H1 (cell line): ENCODE data around the gene SYN1. TPM values are rescaled to one million over a fixed set of nuclear protein-coding genes. Genes with fewer than 3 reads are reported as not detected.

Experiments
- CTCF ChIA-PET: fragments of 300-600 bp; sonication (Branson Sonifier 250); formaldehyde crosslinking; loops from one replicate; lab custom pipeline; 2021; ENCODE audit not compliant: partially characterized antibody; lab: Charles Lee
- POLR2A ChIA-PET: fragments of 300-600 bp; sonication (Branson Sonifier 250); formaldehyde crosslinking; loops from one replicate; lab custom pipeline; 2021; ENCODE audit warnings: inconsistent platforms; ENCODE audit not compliant: partially characterized antibody; lab: Charles Lee
- DNase-seq, 2 experiments: peaks; one replicate each; pipeline versions ENCODE4 v3.0.0 to v3.0.0-alpha.2; 2010 to 2022; ENCODE audit warnings: low spot score in 2 of 2, low read depth in 1 of 2, mixed read lengths in 1 of 2
- FAIRE-seq: peaks from 2 replicates; lab custom pipeline; 2011; peaks lifted over from hg19 to GRCh38; lab: Jason Lieb, UNC
- H2AFZ ChIP-seq: 2 replicates; pipeline ENCODE4 v1.8.1; 2012; ENCODE audit warnings: low read length, inconsistent platforms
- H2AK5ac ChIP-seq: 2 replicates; pipeline ENCODE4 v1.6.1; 2013; ENCODE audit warnings: low read depth, low read length
- H2BK120ac ChIP-seq: replicated peaks from 2 replicates; pipeline ENCODE3; 2013; ENCODE audit warnings: low read depth, low read length, inconsistent platforms
- H2BK12ac ChIP-seq: 2 replicates; pipeline ENCODE4 v1.6.1; 2013; ENCODE audit warnings: low read depth, low read length
- H2BK15ac ChIP-seq: 2 replicates; pipeline ENCODE4 v1.6.1; 2013; ENCODE audit warnings: low read length
- H2BK20ac ChIP-seq: 2 replicates; pipeline ENCODE4 v1.6.1; 2013; ENCODE audit warnings: low read length
- H2BK5ac ChIP-seq: 2 replicates; pipeline ENCODE4 v1.6.1; 2013; ENCODE audit warnings: low read depth, low read length
- H3K14ac ChIP-seq: 2 replicates; pipeline ENCODE4 v1.6.1; 2013; ENCODE audit warnings: inconsistent platforms; ENCODE audit not compliant: insufficient read length
- H3K18ac ChIP-seq: 2 replicates; pipeline ENCODE4 v1.6.1; 2013; ENCODE audit warnings: low read length; ENCODE audit errors: extremely low read depth
- H3K23ac ChIP-seq: 2 replicates; pipeline ENCODE4 v1.6.1; 2013; ENCODE audit warnings: inconsistent platforms; ENCODE audit not compliant: insufficient read length
- H3K23me2 ChIP-seq: 2 replicates; pipeline ENCODE4 v1.6.1; 2013; ENCODE audit warnings: low read depth, low read length
- H3K27ac ChIP-seq: 2 replicates; pipeline ENCODE4 v1.6.1; 2011; ENCODE audit warnings: low read depth, low read length, inconsistent platforms
- H3K27me3 ChIP-seq, 4 experiments: replicated peaks in 1 of 4; 1 replicate in 1 of 4; 2 replicates in 3 of 4; pipeline versions ENCODE4 v1.6.1 to v1.8.1; 2011 to 2013; ENCODE audit warnings: low read length in 3 of 4, mild to moderate bottlenecking in 3 of 4, inconsistent platforms in 2 of 4, mixed read lengths in 2 of 4, moderate library complexity in 1 of 4; ENCODE audit not compliant: control insufficient read depth in 3 of 4, insufficient read depth in 3 of 4; ENCODE audit errors: extremely low read depth in 1 of 4
- H3K36me3 ChIP-seq, 4 experiments: 2 replicates each; pipeline versions ENCODE4 v1.6.1 to v1.8.1; 2011 to 2013; ENCODE audit warnings: mild to moderate bottlenecking in 4 of 4, low read length in 3 of 4, moderate library complexity in 2 of 4, control low read depth in 1 of 4, inconsistent platforms in 1 of 4; ENCODE audit not compliant: insufficient read depth in 4 of 4, control insufficient read depth in 2 of 4
- H3K4ac ChIP-seq: replicated peaks from 2 replicates; pipeline ENCODE3; 2013; ENCODE audit warnings: low read length, low read depth, mixed read lengths, inconsistent platforms; ENCODE audit not compliant: insufficient read length
- H3K4me1 ChIP-seq, 4 experiments: replicated peaks in 1 of 4; 1 replicate in 1 of 4; 2 replicates in 3 of 4; pipeline versions ENCODE4 v1.6.1 to v1.8.1; 2011 to 2013; ENCODE audit warnings: low read length in 3 of 4, inconsistent platforms in 2 of 4, mixed read lengths in 1 of 4; ENCODE audit not compliant: insufficient read depth in 4 of 4, control insufficient read depth in 3 of 4
- H3K4me2 ChIP-seq, 2 experiments: 2 replicates each; pipeline versions ENCODE4 v1.6.1 to v1.8.1; 2011 to 2013; ENCODE audit warnings: low read depth in 2 of 2, low read length in 2 of 2, control low read depth in 1 of 2, inconsistent platforms in 1 of 2, mild to moderate bottlenecking in 1 of 2; ENCODE audit not compliant: insufficient read depth in 1 of 2
- H3K4me3 ChIP-seq, 4 experiments: fragments of 200-600, 300-600 bp in 1 of 4; sonication (generic), shearing (Covaris generic), sonication (Bioruptor Twin) in 1 of 4; 2 replicates each; pipeline versions ENCODE4 v1.5.1 to v1.8.1; 2011 to 2016; ENCODE audit warnings: low read length in 4 of 4, low read depth in 3 of 4, control low read depth in 2 of 4, inconsistent platforms in 2 of 4, mild to moderate bottlenecking in 2 of 4, mixed read lengths in 1 of 4, moderate library complexity in 1 of 4; ENCODE audit not compliant: insufficient read depth in 2 of 4; ENCODE audit errors: extremely low read depth in 1 of 4
- H3K56ac ChIP-seq: replicated peaks from 2 replicates; pipeline ENCODE3; 2013; ENCODE audit warnings: low read depth, mild to moderate bottlenecking, mixed read lengths, low read length, inconsistent platforms; ENCODE audit not compliant: insufficient read length
- H3K79me1 ChIP-seq: 2 replicates; pipeline ENCODE4 v1.6.1; 2013; ENCODE audit warnings: low read depth, low read length, control low read depth
- H3K79me2 ChIP-seq, 2 experiments: 2 replicates each; pipeline versions ENCODE4 v1.6.1 to v1.8.1; 2012 to 2013; ENCODE audit warnings: low read length in 2 of 2, mild to moderate bottlenecking in 2 of 2, inconsistent platforms in 1 of 2; ENCODE audit not compliant: insufficient read depth in 2 of 2, control insufficient read depth in 1 of 2
- H3K9ac ChIP-seq, 4 experiments: replicated peaks in 1 of 4; 1 replicate in 1 of 4; 2 replicates in 3 of 4; pipeline versions ENCODE4 v1.6.1 to v1.8.1; 2011 to 2013; ENCODE audit warnings: low read depth in 3 of 4, low read length in 3 of 4, control low read depth in 2 of 4, mild to moderate bottlenecking in 2 of 4, moderate library complexity in 2 of 4, inconsistent platforms in 1 of 4; ENCODE audit errors: extremely low read depth in 1 of 4
- H3K9me3 ChIP-seq, 2 experiments: 2 replicates each; pipeline versions ENCODE4 v1.6.1 to v1.8.1; 2012 to 2013; ENCODE audit warnings: mild to moderate bottlenecking in 2 of 2, moderate library complexity in 2 of 2, control low read depth in 1 of 2, inconsistent platforms in 1 of 2, low read depth in 1 of 2, low read length in 1 of 2, mixed read lengths in 1 of 2; ENCODE audit not compliant: insufficient read depth in 2 of 2
- H4K20me1 ChIP-seq, 2 experiments: replicated peaks in 1 of 2; 2 replicates each; pipeline versions ENCODE3 to v1.8.1; 2011 to 2013; ENCODE audit warnings: inconsistent platforms in 2 of 2, low read length in 2 of 2, mild to moderate bottlenecking in 1 of 2; ENCODE audit not compliant: insufficient read depth in 2 of 2, control insufficient read depth in 1 of 2
- H4K5ac ChIP-seq: 2 replicates; pipeline ENCODE4 v1.6.1; 2013; ENCODE audit warnings: low read length, low read depth, mixed read lengths, inconsistent platforms; ENCODE audit not compliant: insufficient read length
- H4K8ac ChIP-seq: 2 replicates; pipeline ENCODE4 v1.8.0; 2013; ENCODE audit warnings: mild to moderate bottlenecking, moderate library complexity, low read length, inconsistent platforms; ENCODE audit not compliant: insufficient read depth; ENCODE audit errors: extremely low read depth
- H4K91ac ChIP-seq: replicated peaks from 2 replicates; pipeline ENCODE3; 2013; ENCODE audit warnings: low read length, mixed read lengths, inconsistent platforms; ENCODE audit not compliant: insufficient read length
- CBX5 ChIP-seq: fragments of 300-800, 300-1000 bp; sonication (generic); IDR thresholded peaks from 2 replicates; pipeline ENCODE4 v1.7.1; 2016; ENCODE audit warnings: antibody characterized with exemption, low read length, low read depth
- CHD2 ChIP-seq: IDR thresholded peaks from 2 replicates; pipeline ENCODE4 v1.6.1; 2012; ENCODE audit warnings: low read length, improper control_type of control experiment
- KDM4A ChIP-seq: IDR thresholded peaks from one replicate; pipeline ENCODE4 v1.7.1; 2012; ENCODE audit warnings: low read depth, mild to moderate bottlenecking, moderate library complexity, low read length, inconsistent platforms; ENCODE audit not compliant: severe bottlenecking
- TAF1 ChIP-seq: IDR thresholded peaks from 2 replicates; pipeline ENCODE4 v1.6.1; 2011; ENCODE audit warnings: mild to moderate bottlenecking, low read depth, low read length
- TAF7 ChIP-seq: optimal IDR thresholded peaks from 2 replicates; pipeline ENCODE3; 2011; ENCODE audit warnings: low read depth, mild to moderate bottlenecking, inconsistent platforms, low read length, moderate library complexity, borderline replicate concordance
- TBP ChIP-seq: IDR thresholded peaks from 2 replicates; pipeline ENCODE4 v1.6.1; 2011; ENCODE audit warnings: low read depth, low read length, improper control_type of control experiment
- TEAD4 ChIP-seq: IDR thresholded peaks from 2 replicates; pipeline ENCODE4 v1.6.1; 2012; ENCODE audit warnings: low read depth, low read length, inconsistent platforms, mixed read lengths
- ZNF274 ChIP-seq: IDR thresholded peaks from 2 replicates; pipeline ENCODE4 v1.7.0; 2012; ENCODE audit warnings: low read length, borderline replicate concordance; ENCODE audit errors: extremely low read depth
- WGBS, 2 experiments: shearing (Covaris generic) in 1 of 2; methylation state at CpG; one replicate each; pipeline versions ENCODE4 v1.1.6 to v1.1.7; 2013 to 2015; ENCODE audit warnings: low lambda C conversion rate in 2 of 2, mixed read lengths in 2 of 2, inconsistent platforms in 1 of 2, low coverage in 1 of 2, missing lambda C conversion rate in 1 of 2; ENCODE audit not compliant: insufficient replicate concordance in 2 of 2, insufficient coverage in 1 of 2, insufficient read length in 1 of 2; ENCODE audit errors: extremely low coverage in 1 of 2, missing lambda C conversion rate in 1 of 2; 5-methylcytosine and 5-hydroxymethylcytosine counted together
- long read RNA-seq, 2 experiments: library from RNA in 1 of 2; library from capped mRNA in 1 of 2; stranded (forward); transcript quantifications; one replicate each; pipeline ENCODE4 v2.0.0, GENCODE V29; 2021; ENCODE audit warnings: inconsistent platforms in 1 of 2
- polyA minus RNA-seq, 3 experiments: library from RNA; depleted of rRNA, polyadenylated mRNA; stranded (reverse); fragments of >200 nt; gene quantifications; 1 replicate in 2 of 3; 2 replicates in 1 of 3; pipeline ENCODE4 v1.2.3, GENCODE V29; 2011
- polyA plus RNA-seq, 7 experiments: library from polyadenylated mRNA; depleted of rRNA in 3 of 7; stranded (reverse) in 5 of 7; unstranded in 2 of 7; fragments of >200 nt in 5 of 7; fragments of 200-250 nt in 2 of 7; gene quantifications; 1 replicate in 5 of 7; 2 replicates in 1 of 7; 4 replicates in 1 of 7; pipeline versions ENCODE4 v1.2.1 to v1.2.3, GENCODE V29; 2011 to 2013; ENCODE audit warnings: missing spikeins in 2 of 7, mixed read lengths in 2 of 7
- total RNA-seq: library from RNA; stranded (reverse); fragmentation: NEBNext Ultra II Directional; extraction: Animal tissue kit (Norgen Biotek cat#: 25700); gene quantifications from 2 replicates; pipeline ENCODE4 v1.2.1, GENCODE V29; 2021
- TF ChIP-seq, protein P1 (sequence below): IDR thresholded peaks from 2 replicates; pipeline ENCODE4 v1.6.1; 2011; ENCODE audit warnings: low read length, improper control_type of control experiment

The SYN1 gene
- total RNA-seq (12.9 and 14.1 TPM in 2 replicates), polyA plus RNA-seq (2011; rRNA removed) (2.1 and 3.2 TPM in 2 replicates), polyA minus RNA-seq (2011; rRNA and poly(A)+ RNA removed) (3.5 and 4.8 TPM in 2 replicates)
- 1.0 TPM for polyA plus RNA-seq (2011; cell fraction: cytosol; rRNA removed)
- polyA plus RNA-seq (2011; cell fraction: nucleus; rRNA removed), result 2.6 TPM
- 11.1 to 15.0 TPM (median 11.8 TPM) in 4 replicates for polyA plus RNA-seq (2012, experiment 1 of 2)
- 24.3 TPM for polyA plus RNA-seq (2012, experiment 2 of 2)
- polyA plus RNA-seq (2013, experiment 1 of 2), result 21.4 TPM
- polyA plus RNA-seq (2013, experiment 2 of 2), result 19.7 TPM
- 6.9 TPM for polyA minus RNA-seq (2011; cell fraction: cytosol; rRNA and poly(A)+ RNA removed)
- polyA minus RNA-seq (2011; cell fraction: nucleus; rRNA and poly(A)+ RNA removed), result 3.6 TPM
- long read RNA-seq, experiment 1, partial matches to known transcripts, result 16 of 23 reads
- long read RNA-seq, experiment 1, other reads (novel, unspliced or antisense), result 3 of 23 reads
- long read RNA-seq, experiment 2, result 0 reads

DNA sequence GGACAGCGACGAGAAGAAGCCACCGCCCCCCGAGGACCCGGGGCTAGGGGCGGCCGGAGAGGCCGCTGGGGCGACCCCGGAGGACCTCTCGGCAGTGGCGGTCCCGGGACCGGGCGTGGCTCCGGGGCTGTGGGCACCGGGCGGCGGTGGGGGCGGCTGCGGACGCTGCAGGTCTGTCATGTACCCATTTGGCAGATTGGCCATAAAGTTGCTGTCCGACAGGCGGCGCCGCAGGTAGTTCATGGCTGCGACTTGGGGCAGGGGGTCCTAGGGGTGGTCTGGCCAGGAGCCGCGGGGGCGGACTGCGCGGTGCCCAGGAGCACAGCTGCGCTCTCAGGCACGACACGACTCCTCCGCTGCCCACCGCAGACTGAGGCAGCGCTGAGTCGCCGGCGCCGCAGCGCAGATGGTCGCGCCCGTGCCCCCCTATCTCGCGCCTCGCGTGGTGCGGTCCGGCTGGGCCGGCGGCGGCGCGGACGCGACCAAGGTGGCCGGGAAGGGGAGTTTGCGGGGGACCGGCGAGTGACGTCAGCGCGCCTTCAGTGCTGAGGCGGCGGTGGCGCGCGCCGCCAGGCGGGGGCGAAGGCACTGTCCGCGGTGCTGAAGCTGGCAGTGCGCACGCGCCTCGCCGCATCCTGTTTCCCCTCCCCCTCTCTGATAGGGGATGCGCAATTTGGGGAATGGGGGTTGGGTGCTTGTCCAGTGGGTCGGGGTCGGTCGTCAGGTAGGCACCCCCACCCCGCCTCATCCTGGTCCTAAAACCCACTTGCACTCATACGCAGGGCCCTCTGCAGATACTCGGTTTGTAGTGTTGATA is at the start of gene SYN1:
SYN1 (minus strand) TSS at position 372 of the 817 bp plus-strand sequence; CDS start at position 243, 129 bp downstream.
- no peak for FAIRE-seq
- Histone ChIP-seq H3K4me2 (peak within 1 kb of the TSS; percentile 51 to 70), H2AK5ac (no peak within 1 kb of the TSS), H3K9me3 (no peaks in the 10 kb centered on the region), H2BK5ac (no peak within 1 kb of the TSS), H2BK120ac (no peak within 1 kb of the TSS), H4K20me1 (peaks cover 0 to 1% of the 10 kb centered on the region in 2 experiments), H3K79me2 (no peaks in the 10 kb centered on the region), H3K27me3 (no peaks in the 10 kb centered on the region), H3K4ac (no peak within 1 kb of the TSS), H2BK15ac (peak within 1 kb of the TSS; percentile 81), H2BK20ac (peak within 1 kb of the TSS; percentile 61; the same call in 1 of the 2 replicates), H4K8ac (no peak within 1 kb of the TSS), H3K9ac (no peak within 1 kb of the TSS), H3K4me1 (peaks cover 3 to 7% (median 5%) of the 10 kb centered on the region in 4 experiments), H3K23me2 (no peaks in the 10 kb centered on the region; the same call in 1 of the 2 replicates), H3K4me3 (peak within 1 kb of the TSS; percentile 23 to 60 (median 34)), H3K14ac (no peak within 1 kb of the TSS), H4K5ac (no peak within 1 kb of the TSS), H4K91ac (no peak within 1 kb of the TSS), H3K56ac (no peak within 1 kb of the TSS), H2AFZ (no peak within 1 kb of the TSS), H3K36me3 (no peaks in the 10 kb centered on the region), H3K18ac (no peak within 1 kb of the TSS), H3K79me1 (no peaks in the 10 kb centered on the region), H2BK12ac (peak within 1 kb of the TSS; percentile 27; the same call in 1 of the 2 replicates), H3K23ac (no peak within 1 kb of the TSS), H3K27ac (no peak within 1 kb of the TSS; the same call in 1 of the 2 replicates)
- POLR2A ChIA-PET, result interaction anchor here (1.3 to 2.7 kb wide), 3 partner anchors 29 to 45 kb away, joined by 3 to 11 read pairs (median 3); no protein-coding TSS in a partner anchor
- peak; percentile 47 to 87 for DNase-seq
- 0% methylated on average over 1 of the region's 88 CpGs; no CpG with 5 or more reads in 1 of the 2 experiments for WGBS, 2 experiments
- CTCF ChIA-PET, result no interaction called here
- TF ChIP-seq ZNF274 (no peak), TAF7 (peak; percentile 73), TAF1 (peak; percentile 94), CHD2 (peak; percentile 28; the same call in 1 of the 2 replicates), KDM4A (no peak), CBX5 (no peak), TBP (peak; percentile 68), TEAD4 (no peak)
- TF ChIP-seq, protein P1, sequence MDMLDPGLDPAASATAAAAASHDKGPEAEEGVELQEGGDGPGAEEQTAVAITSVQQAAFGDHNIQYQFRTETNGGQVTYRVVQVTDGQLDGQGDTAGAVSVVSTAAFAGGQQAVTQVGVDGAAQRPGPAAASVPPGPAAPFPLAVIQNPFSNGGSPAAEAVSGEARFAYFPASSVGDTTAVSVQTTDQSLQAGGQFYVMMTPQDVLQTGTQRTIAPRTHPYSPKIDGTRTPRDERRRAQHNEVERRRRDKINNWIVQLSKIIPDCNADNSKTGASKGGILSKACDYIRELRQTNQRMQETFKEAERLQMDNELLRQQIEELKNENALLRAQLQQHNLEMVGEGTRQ, result no peak
